Adrenal gland (tissue), 12 donors: ENCODE results near the gene ZNF609. TPM values are rescaled to one million over a fixed set of nuclear protein-coding genes. Genes with fewer than 3 reads are reported as not detected.

Experiments used
- DNase-seq, 7 donors: peaks; one replicate each; pipeline ENCODE4 v3.0.0-alpha.2; 2019 to 2020
- H3K27ac ChIP-seq, 5 donors: fragments of 200-600 bp; sonication (generic) in 4 of 5; 1 replicate in 3 of 5; 2 replicates in 2 of 5; pipeline versions ENCODE4 v1.5.1 to v1.8.0; 2016 to 2020; ENCODE audit warnings: mild to moderate bottlenecking in 1 of 5
- H3K27me3 ChIP-seq: fragments of 200-600 bp; 2 replicates; pipeline ENCODE4 v1.8.0; 2021
- H3K36me3 ChIP-seq, 2 donors: fragments of 200-600 bp; replicated peaks in 1 of 2; 1 replicate in 1 of 2; 2 replicates in 1 of 2; pipeline versions ENCODE4 v1.5.1 to v1.8.0; 2018 to 2022
- H3K4me1 ChIP-seq, 2 donors: fragments of 200-600 bp; replicated peaks in 1 of 2; 1 replicate in 1 of 2; 2 replicates in 1 of 2; pipeline versions ENCODE4 v1.5.1 to v1.8.0; 2018 to 2021
- H3K4me3 ChIP-seq, 4 donors: fragments of 200-600 bp; sonication (generic) in 3 of 4; one replicate each; pipeline ENCODE4 v1.5.1; 2016 to 2018
- H3K9me3 ChIP-seq, 3 donors: fragments of 200-600 bp; sonication (generic) in 1 of 3; replicated peaks in 1 of 3; 1 replicate in 2 of 3; 2 replicates in 1 of 3; pipeline versions ENCODE4 v1.5.1 to v1.8.0; 2016 to 2021
- CTCF ChIP-seq, 6 experiments: fragments of 450-650 bp in 4 of 6; fragments of 200-600 bp in 2 of 6; sonication (generic) in 1 of 6; IDR thresholded peaks; 1 replicate in 5 of 6; 2 replicates in 1 of 6; pipeline versions ENCODE4 v1.5.1 to v1.8.0; 2016 to 2021; ENCODE audit warnings: antibody characterized with exemption in 6 of 6, mild to moderate bottlenecking in 2 of 6, moderate library complexity in 1 of 6
- POLR2A ChIP-seq, 2 donors: fragments of 450-650 bp; IDR thresholded peaks; one replicate each; pipeline ENCODE4 v1.6.1; 2017; ENCODE audit warnings: antibody characterized with exemption in 2 of 2, mild to moderate bottlenecking in 2 of 2, moderate library complexity in 1 of 2
- WGBS, 4 donors: extraction: QIAGEN DNeasy Blood & Tissue Kit in 2 of 4; methylation state at CpG; one replicate each; pipeline versions ENCODE4 v1.1.5 to v1.1.7; 2013 to 2017; 5-methylcytosine and 5-hydroxymethylcytosine counted together
- intact Hi-C, 2 donors: fragments of 100-400 bp; cut with DNase I; formaldehyde crosslinking; loops; one replicate each; pipeline versions ENCODE4 v1.14.1 to v1.15.0; 2022 to 2023
- polyA plus RNA-seq, 3 donors: library from polyadenylated mRNA; stranded (reverse); fragments of 200-250 nt in 2 of 3; fragments of 350-450 nt in 1 of 3; fragmentation: Illumina TruSeq in 1 of 3; extraction: RNeasy Lipid Tissue Mini Kit (QIAGEN cat#74804) in 1 of 3; gene quantifications; one replicate each; pipeline ENCODE4 v1.2.3, GENCODE V29; 2013 to 2014
- total RNA-seq, 9 donors: library from RNA; depleted of rRNA in 4 of 9; stranded (reverse); fragments of >200 nt in 4 of 9; fragments of 120-200 nt in 1 of 9; fragmentation: NEBNext Ultra II Directional in 1 of 9; extraction: Animal tissue kit (Norgen Biotek cat#: 25700) in 1 of 9; gene quantifications; one replicate each; pipeline versions ENCODE4 v1.1.0 to v1.2.4, GENCODE V29; 2013 to 2023
- donor health status: healthy with polysubstance abuse.
- donor health status: Bipolar disorder and iron deficiency.
- donor health status: DM: yes; HTN: yes; CAD: no.
- donor health status: DM: no; HTN: no; CAD: no.
- donor health status: DM: no; HTN: no; CAD: no.
- donor health status: DM: yes; HTN: yes; CAD: no.

ZNF609 gene
- total and polyA plus RNA-seq, 12 donors = 4.4 to 35.5 (median 25.4) TPM

GRCh38 chr15:64461721-64462162, 1.4 kb downstream of the ZNF609 start:
- DNase-seq = peak in 6 of 7 donors; percentile 24 to 39 (median 29)
- H3K9me3 ChIP-seq = no peaks in the 10 kb centered on the region
- H3K27me3 ChIP-seq = no peaks in the 10 kb centered on the region
- H3K27ac ChIP-seq = peak overlapping the region in 4 of 5 donors; percentile 32 to 98 (median 82)
- H3K4me3 ChIP-seq = peak overlapping the region in 2 of 4 donors; percentile 31 to 95
- H3K4me1 ChIP-seq = peaks cover 34 to 68% of the 10 kb centered on the region in 2 donors
- 1 to 15% (median 8%) methylated on average over 3 to 5 of the region's 5 CpGs for WGBS, 4 donors
- intact Hi-C loops = loop anchor here in 1 of 2 donors (10.0 kb wide), 1 partner anchor 203 kb away; no protein-coding TSS in a partner anchor
- no peaks in the 10 kb centered on the region for H3K36me3 ChIP-seq
- no peak for TF ChIP-seq POLR2A (IDR thresholded peaks at IDR 0.05)
- no peak for TF ChIP-seq CTCF (IDR thresholded peaks at IDR 0.05)

DNA sequence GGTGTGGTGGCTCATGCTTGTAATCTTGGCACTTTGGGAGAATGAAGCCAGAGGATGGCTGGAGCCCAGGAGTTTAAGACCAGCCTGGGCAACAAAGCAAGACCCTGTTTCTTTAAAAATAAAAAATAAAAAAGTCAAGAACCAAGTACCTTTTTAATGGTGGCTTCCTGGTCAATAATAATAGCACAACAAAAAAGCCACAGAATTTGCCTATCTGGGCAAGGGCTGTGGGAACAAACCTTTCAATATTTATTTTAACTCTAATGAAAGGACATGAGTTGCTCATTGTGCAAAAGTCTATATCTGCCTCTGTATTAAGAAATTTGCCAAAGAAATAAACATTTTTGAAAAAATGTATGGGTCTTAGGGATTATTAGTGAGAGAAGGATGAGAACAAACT, 2.1 kb downstream of the ZNF609 start:
- H3K9me3 ChIP-seq = no peaks in the 10 kb centered on the region
- DNase-seq = no peak
- H3K36me3 ChIP-seq = no peaks in the 10 kb centered on the region
- H3K27ac ChIP-seq = peak overlapping the region in 2 of 5 donors; percentile 82 to 98
- intact Hi-C loops = loop anchor here in 1 of 2 donors (10.0 kb wide), 1 partner anchor 202 kb away; no protein-coding TSS in a partner anchor
- no peaks in the 10 kb centered on the region for H3K27me3 ChIP-seq
- no peak for TF ChIP-seq POLR2A (IDR thresholded peaks at IDR 0.05)
- TF ChIP-seq CTCF (IDR thresholded peaks at IDR 0.05) = no peak
- peaks cover 34 to 68% of the 10 kb centered on the region in 2 donors for H3K4me1 ChIP-seq
- H3K4me3 ChIP-seq = no peak overlapping the region

- intact Hi-C loops = loop anchor here in 1 of 2 donors (10.0 kb wide), 1 partner anchor 200 kb away; no protein-coding TSS in a partner anchor
- H3K36me3 ChIP-seq = no peaks in the 10 kb centered on the region
- H3K9me3 ChIP-seq = no peaks in the 10 kb centered on the region
- no peak for DNase-seq
- H3K27me3 ChIP-seq = no peaks in the 10 kb centered on the region
- no peak overlapping the region for H3K4me3 ChIP-seq
- peaks cover 34 to 67% of the 10 kb centered on the region in 2 donors for H3K4me1 ChIP-seq
- WGBS, 4 donors = 65 to 76% (median 67%) methylated on average over 3 of the region's 3 CpGs
- no peak overlapping the region for H3K27ac ChIP-seq
- TF ChIP-seq POLR2A (IDR thresholded peaks at IDR 0.05) (no peak), CTCF (IDR thresholded peaks at IDR 0.05) (no peak)
Observed at GRCh38 chr15:64464276-64465005, 4.1 kb downstream of the ZNF609 start.

GRCh38 chr15:64466408-64467141, 6.2 kb downstream of the ZNF609 start:
- no peak overlapping the region for H3K4me3 ChIP-seq
- 68 to 80% (median 74%) methylated on average over 4 of the region's 4 CpGs for WGBS, 4 donors
- H3K27ac ChIP-seq = no peak overlapping the region
- TF ChIP-seq CTCF (IDR thresholded peaks at IDR 0.05) (no peak), POLR2A (IDR thresholded peaks at IDR 0.05) (no peak)
- no peaks in the 10 kb centered on the region for H3K9me3 ChIP-seq
- H3K36me3 ChIP-seq = no peaks in the 10 kb centered on the region
- peaks cover 33 to 58% of the 10 kb centered on the region in 2 donors for H3K4me1 ChIP-seq
- no peak for DNase-seq
- no peaks in the 10 kb centered on the region for H3K27me3 ChIP-seq
- intact Hi-C loops = loop anchor here in 1 of 2 donors (10.0 kb wide), 1 partner anchor 198 kb away; no protein-coding TSS in a partner anchor
